Lung microvascular endothelial cell (primary cell): ENCODE data around the gene BNIP3. TPM values are rescaled to one million over a fixed set of nuclear protein-coding genes. Genes with fewer than 3 reads are reported as not detected.
A peak's percentile ranks its signal among the peaks of the same experiment; 100 is the strongest.
"Not testable (repeated sequence)": the region's sequence is repeated elsewhere in the genome, so short reads cannot be mapped to it uniquely, and the experiment has no call there.

ENCODE experiments used
- DNase-seq, 2 donors: peaks; one replicate each; pipeline versions ENCODE4 v3.0.0 to v3.0.0-alpha.2; 2010; ENCODE audit warnings: low read depth in 2 of 2
- total RNA-seq: library from RNA; depleted of rRNA; stranded (reverse); fragments of >200 nt; gene quantifications from 2 replicates; pipeline ENCODE4 v1.2.1, GENCODE V29; 2014

The BNIP3 gene
- total RNA-seq, 1 donor from 2014 or later: 56.2 TPM

DNA sequence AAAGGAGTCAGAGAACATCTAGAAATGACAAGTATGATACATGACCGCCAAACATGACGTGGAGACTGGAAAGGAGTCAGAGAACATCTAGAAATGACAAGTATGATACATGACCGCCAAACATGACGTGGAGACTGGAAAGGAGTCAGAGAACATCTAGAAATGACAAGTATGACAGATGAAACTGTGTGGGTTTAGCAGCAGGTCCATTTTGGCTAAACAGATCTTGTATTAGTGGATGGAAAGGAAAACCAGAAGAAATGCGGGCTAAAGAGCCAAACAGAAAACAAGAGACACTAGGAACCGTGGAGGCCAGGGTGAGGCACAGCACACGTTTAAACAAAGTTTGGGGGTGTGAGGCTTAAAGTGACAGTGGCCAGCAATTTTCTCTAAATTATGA is 31.8 kb downstream of the BNIP3 start:
- not testable (repeated sequence) for DNase-seq

DNA sequence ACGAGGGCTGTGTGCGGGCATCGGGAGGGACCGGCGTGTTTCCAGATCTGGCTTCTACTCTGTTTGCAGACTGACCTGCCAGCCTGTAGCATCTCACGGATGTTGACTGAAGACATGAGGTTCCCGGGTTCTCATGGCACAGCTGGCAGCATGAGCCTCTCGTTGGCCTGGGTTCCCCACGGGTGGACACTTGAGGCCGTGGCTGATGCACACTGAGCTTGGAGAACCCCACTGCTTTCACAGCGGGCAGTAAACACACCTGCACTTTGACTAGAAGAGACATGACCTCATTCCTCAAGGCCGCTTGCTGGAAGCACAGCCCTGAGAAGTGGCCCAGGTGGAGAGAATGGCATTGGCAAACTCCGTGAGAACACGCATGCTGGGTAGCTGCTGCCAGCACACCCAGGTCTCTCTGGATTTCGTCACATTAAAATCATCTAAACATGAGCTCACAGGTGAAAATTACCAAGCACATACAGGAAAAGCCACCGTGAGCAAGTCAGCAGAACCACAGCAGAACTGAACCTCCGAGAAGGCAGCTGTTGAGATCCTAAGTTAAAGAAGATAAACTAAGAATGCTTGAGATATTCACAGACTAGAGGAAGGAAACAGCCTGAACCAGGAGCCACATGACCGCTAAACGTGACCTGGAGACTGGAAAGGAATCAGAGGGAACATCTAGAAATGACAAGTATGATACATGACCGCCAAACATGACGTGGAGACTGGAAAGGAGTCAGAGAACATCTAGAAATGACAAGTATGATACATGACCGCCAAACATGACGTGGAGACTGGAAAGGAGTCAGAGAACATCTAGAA is 32.5 kb downstream of the BNIP3 start:
- peak in 1 of 2 donors; percentile 25 for DNase-seq

DNA sequence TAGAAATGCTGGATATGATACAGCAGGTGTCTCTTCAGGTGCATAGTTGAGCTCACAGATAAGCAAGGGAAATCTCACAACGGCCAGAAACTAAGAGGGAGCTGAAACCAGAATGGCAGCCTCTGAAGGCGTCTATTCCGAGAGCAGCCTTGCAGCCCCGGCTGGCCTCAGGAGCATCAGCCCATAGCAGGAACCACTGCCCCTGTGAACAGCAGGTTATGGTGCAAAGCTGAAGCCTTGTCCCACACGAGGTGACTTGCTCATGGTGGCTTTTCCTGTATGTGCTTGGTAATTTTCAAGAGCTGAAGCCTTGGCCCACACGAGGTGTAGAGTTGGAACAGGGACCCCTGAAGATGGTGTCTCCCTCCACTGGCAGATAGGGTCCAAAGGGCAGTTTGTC is 33.2 kb downstream of the BNIP3 start:
- no peak for DNase-seq

DNA sequence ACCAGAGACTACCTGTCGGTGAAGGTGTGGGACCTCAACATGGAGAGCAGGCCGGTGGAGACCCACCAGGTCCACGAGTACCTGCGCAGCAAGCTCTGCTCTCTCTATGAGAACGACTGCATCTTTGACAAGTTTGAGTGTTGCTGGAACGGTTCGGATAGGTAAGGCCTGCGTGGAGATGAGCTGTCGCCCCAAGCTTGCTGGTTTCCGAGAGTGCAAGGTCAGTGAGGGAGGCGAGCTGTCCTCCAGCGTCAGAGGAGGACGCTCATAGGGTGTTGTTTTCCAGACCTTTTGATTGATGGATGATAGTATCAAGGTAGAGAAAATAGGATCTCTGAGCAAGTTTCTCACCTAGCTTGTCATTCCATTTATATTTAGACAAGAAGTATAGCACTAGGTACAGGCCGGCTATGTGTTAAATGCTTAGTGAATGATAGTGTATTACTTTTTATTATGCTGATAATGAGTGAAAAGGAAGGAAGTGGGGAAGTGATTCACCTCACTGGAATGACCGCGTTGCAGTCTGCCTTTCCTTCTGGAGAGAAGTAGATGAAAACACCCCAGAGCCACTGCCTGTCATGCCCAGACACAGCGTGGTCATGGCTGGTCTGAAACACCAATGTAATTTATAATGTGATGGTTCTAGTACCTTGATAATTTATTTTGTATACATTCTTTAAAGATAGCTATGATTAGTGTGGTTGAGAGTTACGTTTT is 33.9 kb downstream of the BNIP3 start:
- peak; percentile 91 to 93 for DNase-seq

DNA sequence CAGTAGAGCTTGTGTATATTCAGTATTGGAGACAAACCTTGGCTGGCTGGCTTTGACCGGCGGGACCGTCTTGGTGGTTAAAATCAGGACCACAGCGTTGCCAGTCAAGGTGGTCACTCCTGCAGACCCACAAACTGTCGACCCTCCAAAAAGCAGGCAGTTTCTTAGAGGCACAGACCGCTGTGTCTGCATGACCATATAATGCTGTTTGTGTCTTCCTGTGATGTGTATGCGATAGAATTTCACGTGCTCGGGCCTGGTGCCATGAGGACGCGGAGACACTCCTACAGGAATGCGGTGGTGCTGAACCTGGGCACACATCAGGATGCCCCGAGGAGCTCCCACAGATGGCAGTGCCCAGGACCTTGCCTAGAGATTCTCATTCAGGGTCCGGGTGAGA is 34.8 kb downstream of the BNIP3 start:
- DNase-seq: peak; percentile 43 to 45

DNA sequence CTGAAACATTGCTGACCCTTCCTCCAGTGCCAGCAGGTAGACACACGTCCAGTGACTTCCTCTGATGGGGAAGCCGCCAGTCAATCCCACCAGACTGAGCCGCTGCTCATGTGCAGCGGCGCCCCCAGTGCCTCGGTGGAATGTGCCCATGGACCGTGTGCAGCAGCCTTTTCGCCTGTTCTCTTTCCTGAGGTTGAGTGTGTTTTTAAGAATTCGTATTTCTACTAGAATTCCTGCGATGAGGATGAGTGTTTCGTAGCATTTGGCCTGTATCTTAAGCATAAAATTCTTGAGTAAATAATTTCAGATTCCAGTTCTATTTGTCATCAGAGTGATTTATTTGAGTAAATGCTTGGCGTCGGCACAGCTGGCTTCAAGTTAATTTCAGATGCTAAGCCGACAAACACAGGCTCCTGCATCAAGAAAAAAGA is 35.4 kb downstream of the BNIP3 start:
- peak; percentile 59 to 84 for DNase-seq

DNA sequence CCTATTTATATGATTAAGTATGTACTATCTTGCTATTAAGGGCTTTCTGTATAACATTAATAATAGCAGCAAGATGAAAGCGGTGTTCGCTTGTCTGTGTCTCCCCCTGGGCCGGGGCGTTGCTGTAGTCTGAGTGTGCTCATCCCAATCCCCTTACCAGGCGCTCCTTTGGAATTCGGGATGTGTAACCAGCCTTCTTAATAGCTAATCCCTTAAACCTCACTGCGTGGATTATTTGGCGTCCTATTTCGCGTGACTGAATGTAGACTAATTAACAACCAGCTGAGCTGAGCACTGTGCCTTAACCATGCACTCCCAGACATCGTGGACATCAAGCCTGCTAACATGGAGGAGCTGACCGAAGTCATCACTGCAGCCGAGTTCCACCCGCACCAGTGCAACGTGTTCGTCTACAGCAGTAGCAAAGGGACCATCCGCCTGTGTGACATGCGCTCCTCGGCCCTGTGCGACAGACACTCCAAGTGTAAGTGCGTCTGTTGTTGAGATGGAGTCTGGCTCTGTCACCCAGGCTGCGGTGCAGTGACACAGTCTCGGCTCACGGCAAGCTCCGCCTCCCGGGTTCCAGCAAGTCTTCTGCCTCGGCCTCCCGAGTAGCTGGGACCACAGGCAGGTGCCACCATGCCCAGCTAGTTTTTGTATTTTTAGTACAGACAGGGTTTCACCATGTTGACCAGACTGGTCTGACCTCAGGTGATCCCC is 36.6 kb downstream of the BNIP3 start:
- DNase-seq: no peak

DNA sequence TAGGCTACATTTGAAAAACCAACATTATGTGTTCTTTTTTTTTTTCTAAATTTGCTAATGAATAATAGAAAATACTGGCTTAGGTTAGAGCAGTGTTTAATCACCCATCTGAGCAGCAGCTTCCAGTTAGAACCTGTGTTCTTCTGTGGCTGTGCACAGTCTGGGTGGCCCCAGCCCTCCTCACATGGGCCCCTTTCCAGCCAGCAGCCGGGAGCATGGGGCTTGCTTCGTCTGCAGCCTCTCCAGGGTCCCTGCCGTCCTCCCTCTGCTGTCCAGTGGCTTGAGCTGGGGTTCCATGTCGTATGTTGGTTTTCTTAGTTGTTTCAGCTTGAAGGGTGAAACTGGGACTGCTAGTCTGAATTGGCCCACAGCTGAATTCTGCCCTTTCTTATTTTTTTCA is 37.3 kb downstream of the BNIP3 start:
- no peak for DNase-seq

DNA sequence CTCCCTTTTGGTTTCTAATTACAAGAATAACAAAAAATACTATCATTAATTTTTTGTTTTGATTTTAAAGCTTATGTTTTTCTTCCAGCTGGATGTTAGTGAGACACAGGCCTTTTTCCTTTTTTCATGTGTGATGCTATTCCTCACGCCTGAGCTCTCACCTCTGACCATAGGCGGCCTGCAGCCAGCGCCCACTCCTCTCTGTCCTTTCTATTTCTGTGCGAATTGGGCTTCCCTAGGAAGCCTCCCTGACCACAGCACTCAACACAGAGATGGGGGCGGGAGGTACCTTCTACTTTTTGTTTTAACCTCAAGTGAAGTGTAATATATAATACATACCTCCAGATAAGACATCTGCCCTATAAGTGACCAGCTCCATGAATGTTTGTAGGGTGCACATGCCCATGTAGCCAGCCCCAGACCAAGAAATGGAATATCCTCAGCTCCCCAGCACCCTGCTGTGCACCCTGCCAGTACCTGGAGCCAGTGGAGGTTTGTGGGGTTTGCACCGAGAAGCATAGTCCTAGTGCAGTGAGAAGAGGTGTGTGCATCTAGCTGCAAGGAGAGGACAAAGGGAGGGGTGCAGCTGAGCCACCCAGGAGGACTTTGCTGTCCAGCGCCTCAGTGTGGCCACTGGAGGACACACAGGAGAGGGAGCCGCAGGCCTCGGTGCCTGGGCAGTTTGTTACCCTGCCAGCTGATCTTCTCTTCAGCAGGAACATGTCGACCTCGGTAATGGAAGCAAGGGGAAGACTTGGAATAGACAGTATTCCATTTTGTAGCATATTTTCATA is 38.5 kb downstream of the BNIP3 start:
- peak; percentile 33 to 48 for DNase-seq

DNA sequence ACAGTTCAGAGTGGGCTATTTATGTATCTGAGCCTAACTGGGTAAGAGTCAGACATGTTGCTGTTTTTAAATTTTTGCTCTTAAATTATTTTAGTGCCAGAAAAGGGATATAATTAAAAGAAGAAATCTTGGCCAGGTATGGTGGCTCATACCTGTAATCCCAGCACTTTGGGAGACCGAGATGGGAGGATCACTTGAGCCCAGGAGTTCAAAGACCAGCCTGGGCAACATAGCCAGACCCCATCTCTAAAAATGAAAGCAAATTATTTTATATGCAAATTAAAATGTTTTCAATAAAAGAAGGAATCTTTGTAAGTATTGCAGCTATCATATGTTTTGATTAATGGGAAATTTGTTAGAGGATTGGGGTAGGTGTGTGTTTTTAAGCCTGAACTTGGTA is 39.3 kb downstream of the BNIP3 start:
- DNase-seq: no peak

DNA sequence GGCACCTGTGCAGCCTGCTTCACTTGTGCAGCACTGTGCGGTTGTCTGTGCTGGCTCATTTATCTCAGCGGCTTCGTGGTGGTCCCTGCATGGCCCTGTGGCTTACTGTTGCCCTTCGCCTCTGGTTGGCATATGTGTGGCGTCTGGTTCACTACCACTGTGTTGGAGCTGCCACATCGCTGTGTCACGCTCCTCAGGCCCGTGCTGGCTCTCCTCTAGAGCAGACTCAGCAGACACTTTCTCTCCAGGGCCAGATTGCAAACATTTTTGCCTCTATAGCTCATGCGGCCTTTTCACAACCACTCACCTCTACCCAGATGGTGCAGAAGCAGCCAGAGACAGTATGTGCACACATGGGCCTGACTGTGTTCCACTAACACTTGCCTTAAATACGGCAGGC is 43.0 kb downstream of the BNIP3 start:
- DNase-seq: no peak

DNA sequence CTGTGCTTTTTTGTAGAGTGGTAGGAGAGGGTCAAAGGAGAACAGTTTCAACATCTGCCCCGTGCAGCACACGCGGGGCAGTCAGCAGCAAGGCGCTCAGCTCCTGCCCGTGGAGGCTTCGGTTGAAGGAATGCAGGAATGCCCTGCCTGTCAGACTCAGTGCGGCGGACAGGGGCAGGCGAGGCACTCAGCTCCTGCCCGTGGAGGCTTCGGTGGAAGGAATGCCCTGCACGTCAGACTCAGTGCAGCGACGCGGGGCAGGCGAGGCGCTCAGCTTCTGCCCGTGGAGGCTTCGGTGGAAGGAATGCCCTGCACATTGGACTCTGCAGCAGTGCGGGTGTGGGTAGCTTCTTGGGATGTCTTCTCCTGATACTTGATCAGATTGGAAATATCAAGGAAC is 43.9 kb downstream of the BNIP3 start:
- DNase-seq: no peak

DNA sequence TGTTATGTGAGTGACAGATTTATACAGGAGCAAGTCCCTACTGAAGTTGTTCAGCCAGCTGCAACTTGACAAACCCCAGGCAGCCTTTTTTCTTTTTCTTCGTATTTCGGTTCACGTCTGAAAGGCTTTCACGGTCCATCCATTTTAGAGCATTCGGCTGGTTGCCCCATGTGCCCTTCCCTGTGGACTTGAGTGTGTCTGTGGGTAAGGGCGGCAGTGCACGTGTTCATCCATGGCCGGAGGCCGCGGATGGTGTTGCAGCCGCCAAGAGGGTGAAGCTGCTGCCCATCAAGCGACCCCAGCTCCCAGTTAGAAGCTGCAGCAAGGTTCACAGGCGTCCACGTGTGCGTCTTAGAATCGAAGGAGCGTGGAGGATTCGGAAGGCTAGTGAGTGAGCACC is 45.0 kb downstream of the BNIP3 start:
- no peak for DNase-seq

DNA sequence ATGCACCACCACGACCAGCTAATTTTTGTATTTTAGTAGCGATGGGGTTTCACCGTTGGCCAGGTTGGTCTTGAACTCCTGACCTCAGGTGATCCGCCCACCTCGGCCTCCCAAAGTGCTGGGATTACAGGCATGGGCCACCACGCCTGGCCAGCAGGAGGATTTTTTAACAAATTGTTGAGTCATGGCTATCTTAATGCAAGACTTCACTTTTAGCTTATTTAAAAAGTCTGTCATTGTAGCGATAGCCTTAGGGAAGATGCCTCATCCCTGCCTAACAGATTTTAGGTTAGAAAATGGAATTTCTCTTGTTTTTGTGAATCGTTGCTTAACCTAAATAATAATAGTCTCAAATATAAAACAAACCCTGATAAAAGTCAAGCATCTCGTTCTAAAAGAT is 45.4 kb downstream of the BNIP3 start:
- no peak for DNase-seq

DNA sequence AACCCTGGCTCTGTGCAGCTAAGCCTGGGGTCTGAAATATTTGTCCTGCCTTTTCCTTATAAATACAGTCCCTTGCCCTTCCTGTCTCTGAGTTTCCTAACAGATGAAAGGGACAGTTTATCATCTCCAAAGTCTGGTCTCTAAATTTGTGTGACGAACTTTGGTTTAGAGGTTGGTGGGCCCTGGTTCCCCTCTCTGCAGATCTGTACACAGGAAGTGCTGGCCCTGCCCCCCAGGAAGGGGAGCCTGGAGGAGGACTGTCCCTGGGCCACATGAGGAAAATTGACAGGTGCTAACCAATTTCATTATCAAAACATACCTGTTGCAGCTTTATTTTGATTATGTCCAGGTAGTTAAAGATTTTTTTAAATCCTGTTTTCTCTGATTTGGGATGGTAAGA is 46.5 kb downstream of the BNIP3 start:
- no peak for DNase-seq

DNA sequence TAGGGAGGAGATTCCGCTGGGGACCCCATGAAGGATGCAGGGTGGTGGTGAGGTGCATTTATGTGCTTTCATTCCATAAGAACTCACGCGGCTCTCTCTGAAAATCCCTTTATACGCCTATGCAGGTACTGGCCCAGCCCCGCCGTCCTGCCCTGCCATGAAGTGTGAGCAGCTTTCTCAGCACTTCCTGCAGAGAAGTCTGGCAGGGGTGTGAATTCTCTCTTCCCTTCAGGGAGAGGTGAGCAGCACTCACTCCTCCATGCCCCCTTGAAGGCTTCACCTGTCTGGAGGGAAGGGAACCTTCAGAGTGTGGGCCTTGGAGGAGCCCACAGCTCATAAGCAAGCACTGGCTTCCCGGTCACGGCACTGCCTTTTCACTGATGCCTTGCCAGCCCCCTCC is 47.0 kb downstream of the BNIP3 start:
- DNase-seq: no peak

DNA sequence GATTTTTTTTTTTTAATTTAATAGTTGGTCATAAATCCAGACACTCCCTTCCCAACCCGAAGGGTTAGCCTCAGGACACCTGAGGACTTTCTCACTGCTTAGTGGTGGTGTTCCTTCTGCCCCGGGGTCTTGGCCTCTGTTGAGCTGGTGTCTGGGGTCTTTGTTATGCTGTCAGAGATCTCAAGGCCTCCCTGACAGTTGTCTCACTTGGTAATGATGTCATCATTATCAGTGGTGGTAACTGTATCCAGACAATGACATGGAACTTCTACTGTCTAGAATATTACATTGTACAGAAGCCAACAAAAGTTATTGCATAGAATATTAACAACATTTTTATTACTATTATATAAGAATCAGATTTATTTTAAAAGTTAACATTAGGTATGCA is 48.0 kb downstream of the BNIP3 start:
- no peak for DNase-seq

DNA sequence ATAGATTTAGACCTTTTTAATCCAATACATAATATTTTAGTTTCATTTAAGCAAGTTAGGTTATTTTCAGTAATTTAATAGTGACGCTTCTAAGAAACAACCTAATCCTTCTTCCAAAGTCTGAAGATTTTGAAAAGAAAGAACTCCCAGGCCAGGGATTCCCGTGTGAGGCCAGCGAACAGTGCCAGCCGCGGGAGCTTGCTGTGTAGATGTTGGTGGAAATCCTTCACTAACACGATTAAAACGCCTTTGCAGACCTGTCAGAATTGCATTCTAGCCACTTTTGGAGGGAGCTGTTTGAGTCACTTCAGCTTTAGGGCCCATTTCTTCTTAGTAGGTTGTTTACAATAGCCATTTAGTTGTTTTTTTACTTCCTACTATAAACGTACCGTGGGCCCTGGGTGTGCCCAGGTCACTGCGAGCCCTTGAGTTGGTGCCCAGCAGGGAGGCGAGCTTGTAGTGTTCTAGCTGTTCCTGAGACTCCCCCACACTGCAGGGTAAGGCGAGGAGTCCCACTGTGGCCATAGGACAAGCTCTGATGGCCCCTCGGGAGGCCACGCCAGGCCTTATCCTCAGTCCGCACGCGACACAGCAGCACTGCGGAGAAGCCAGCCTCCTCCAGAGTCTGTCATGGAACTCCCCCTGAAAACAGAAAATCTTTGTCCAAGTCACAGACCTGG is 48.6 kb downstream of the BNIP3 start:
- DNase-seq: no peak

DNA sequence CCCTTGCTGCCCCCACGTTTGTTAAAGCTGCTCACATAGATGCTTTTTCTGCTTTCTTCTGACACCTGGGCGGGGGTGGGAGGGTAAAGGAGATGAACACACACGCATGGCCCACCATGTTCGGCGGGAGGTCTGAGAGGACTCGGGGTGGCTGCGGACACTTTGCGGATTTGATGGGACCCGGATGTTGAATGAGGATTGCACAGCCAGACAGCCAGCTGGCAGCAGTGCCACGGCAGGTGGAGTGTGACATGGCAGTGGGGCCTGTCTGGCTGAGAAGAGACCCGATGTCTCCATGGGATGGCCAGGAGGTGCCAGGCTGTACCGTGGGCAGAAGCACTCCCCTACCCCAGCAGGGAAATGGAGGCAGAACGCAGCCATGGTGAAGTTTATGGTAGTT is 49.7 kb downstream of the BNIP3 start:
- no peak for DNase-seq

DNA sequence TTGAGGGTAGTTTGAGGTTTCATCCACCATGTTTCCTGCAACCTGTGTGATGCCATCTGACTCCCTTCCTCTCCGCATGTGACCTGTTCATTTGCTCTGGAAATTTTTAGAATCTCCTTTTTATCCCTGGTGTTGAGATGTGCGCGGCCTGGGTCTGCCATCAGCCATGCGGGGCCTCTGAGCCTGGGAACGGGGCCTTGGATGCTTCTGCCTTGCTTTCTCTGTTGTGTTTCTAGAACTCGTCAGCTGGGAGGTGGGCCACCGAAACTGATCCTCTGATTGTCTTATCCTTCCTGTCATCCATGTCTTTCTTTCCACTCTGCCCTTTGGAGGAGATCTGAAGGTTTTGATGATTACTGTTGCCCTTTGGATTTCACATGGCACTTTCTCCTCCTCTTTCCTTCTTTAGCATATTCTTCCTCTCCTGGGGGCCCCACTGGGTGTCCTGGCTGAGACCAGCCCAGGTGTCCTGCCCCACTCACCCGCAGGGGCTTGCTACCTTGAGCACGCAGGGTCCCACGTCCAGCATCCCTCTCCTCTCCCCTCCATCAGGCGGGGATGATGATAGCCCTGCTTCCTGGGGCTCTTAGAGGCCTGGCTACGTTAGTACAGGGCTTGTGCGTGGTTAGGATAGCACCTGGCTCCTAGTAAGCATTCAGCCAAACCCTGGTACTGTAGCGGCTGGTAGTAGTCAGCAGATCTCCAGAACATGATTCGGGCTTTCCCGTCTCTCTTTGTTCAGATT is 51.0 kb downstream of the BNIP3 start:
- peak in 1 of 2 donors; percentile 33 for DNase-seq
